GM18861 (cell line): ENCODE data around the gene INSC.
A peak's percentile ranks its signal among the peaks of the same experiment; 100 is the strongest.

ENCODE experiments used
- ATAC-seq: cut with Tn5 transposase; IDR thresholded peaks from one replicate; pipeline ENCODE4 v1.9.1; 2021; ENCODE audit not compliant: unreplicated experiment

Gene INSC

GRCh38 chr11:15180212-15180792 is 65.6 kb downstream of the INSC start:
- no peak for ATAC-seq

- no peak for ATAC-seq
Observed at GRCh38 chr11:15182372-15182771, 67.6 kb downstream of the INSC start.

GRCh38 chr11:15185021-15185420 is 70.3 kb downstream of the INSC start:
- no peak for ATAC-seq

GRCh38 chr11:15186146-15186545 is 71.4 kb downstream of the INSC start:
- ATAC-seq: no peak

GRCh38 chr11:15189189-15189588 is 74.5 kb downstream of the INSC start:
- ATAC-seq: no peak

GRCh38 chr11:15189641-15190365 is 75.1 kb downstream of the INSC start:
- ATAC-seq: no peak

GRCh38 chr11:15190611-15191010 is 75.9 kb downstream of the INSC start:
- no peak for ATAC-seq

- ATAC-seq: no peak
Observed at GRCh38 chr11:15192005-15192556, 77.4 kb downstream of the INSC start.

GRCh38 chr11:15194671-15195415 is 80.1 kb downstream of the INSC start:
- no peak for ATAC-seq

GRCh38 chr11:15195454-15196200 is 80.9 kb downstream of the INSC start:
- no peak for ATAC-seq

- ATAC-seq: no peak
Observed at GRCh38 chr11:15196704-15197103, 82.0 kb downstream of the INSC start.

GRCh38 chr11:15197696-15198095 is 83.0 kb downstream of the INSC start:
- ATAC-seq: no peak

GRCh38 chr11:15198284-15198683 is 83.6 kb downstream of the INSC start:
- no peak for ATAC-seq

GRCh38 chr11:15199693-15200092 is 85.0 kb downstream of the INSC start:
- no peak for ATAC-seq

GRCh38 chr11:15200696-15201095 is 86.0 kb downstream of the INSC start:
- no peak for ATAC-seq

GRCh38 chr11:15201586-15201985 is 86.9 kb downstream of the INSC start:
- no peak for ATAC-seq

- ATAC-seq: no peak
Observed at GRCh38 chr11:15202626-15203025, 87.9 kb downstream of the INSC start.

- no peak for ATAC-seq
Observed at GRCh38 chr11:15204711-15205110, 90.0 kb downstream of the INSC start.

- no peak for ATAC-seq
Observed at GRCh38 chr11:15206791-15207190, 92.1 kb downstream of the INSC start.

- ATAC-seq: peak; percentile 85
Observed at GRCh38 chr11:15208378-15209222, 93.9 kb downstream of the INSC start.
